Activated gamma-delta T cell (primary cell): Measurements from ENCODE around the gene PPP1R1C.
"Not testable (repeated sequence)": the region's sequence is repeated elsewhere in the genome, so short reads cannot be mapped to it uniquely, and the experiment has no call there.

ENCODE experiments used
- DNase-seq: peaks from one replicate; lab custom pipeline; 2025; lab: John Stamatoyannopoulos, UW
- total RNA-seq, 2 donors: gene quantifications; one replicate each; lab custom pipeline; 2026; lab: John Stamatoyannopoulos, UW

The PPP1R1C gene
- 0.15 to 0.31 reads per million in 2 donors for total RNA-seq

- no peak for DNase-seq
Measured at GRCh38 chr2:181985632-181986205, at the start of gene PPP1R1C. TSS of gene PPP1R1C (plus strand) at chr2:181985853. CDS start at chr2:181986111, 258 bp downstream.

- DNase-seq, result no peak
Measured at GRCh38 chr2:181937473-181937872, 48.2 kb upstream of the PPP1R1C start.

- DNase-seq, result no peak
Measured at GRCh38 chr2:181943411-181944124, 42.1 kb upstream of the PPP1R1C start.

- no peak for DNase-seq
Measured at GRCh38 chr2:181944164-181944913, 41.3 kb upstream of the PPP1R1C start.

- DNase-seq, result no peak
Measured at GRCh38 chr2:181944914-181945291, 40.8 kb upstream of the PPP1R1C start.

- no peak for DNase-seq
Measured at GRCh38 chr2:181946444-181947127, 39.1 kb upstream of the PPP1R1C start.

- no peak for DNase-seq
Measured at GRCh38 chr2:181947273-181947672, 38.4 kb upstream of the PPP1R1C start.

- DNase-seq, result no peak
Measured at GRCh38 chr2:181948227-181948626, 37.4 kb upstream of the PPP1R1C start.

- no peak for DNase-seq
Measured at GRCh38 chr2:181949047-181949446, 36.6 kb upstream of the PPP1R1C start.

- no peak for DNase-seq
Measured at GRCh38 chr2:181952404-181953226, 33.0 kb upstream of the PPP1R1C start.

- no peak for DNase-seq
Measured at GRCh38 chr2:181953881-181954537, 31.6 kb upstream of the PPP1R1C start.

GRCh38 chr2:181954538-181954883 is 31.1 kb upstream of the PPP1R1C start:
- no peak for DNase-seq

- DNase-seq, result no peak
Measured at GRCh38 chr2:181955010-181955409, 30.6 kb upstream of the PPP1R1C start.

- not testable (repeated sequence) for DNase-seq
Measured at GRCh38 chr2:181955866-181956265, 29.8 kb upstream of the PPP1R1C start.

- DNase-seq, result no peak
Measured at GRCh38 chr2:181957668-181958067, 28.0 kb upstream of the PPP1R1C start.

- no peak for DNase-seq
Measured at GRCh38 chr2:181958726-181959125, 26.9 kb upstream of the PPP1R1C start.

- DNase-seq, result no peak
Measured at GRCh38 chr2:181959508-181959907, 26.1 kb upstream of the PPP1R1C start.

GRCh38 chr2:181961167-181961566 is 24.5 kb upstream of the PPP1R1C start:
- DNase-seq, result not testable (repeated sequence)

- DNase-seq, result no peak
Measured at GRCh38 chr2:181962142-181962541, 23.5 kb upstream of the PPP1R1C start.

- no peak for DNase-seq
Measured at GRCh38 chr2:181970160-181970794, 15.4 kb upstream of the PPP1R1C start.
